DLD1 (cell line): ENCODE measurements around the gene TSPAN9.

Experiments used
- in situ Hi-C: cut with HindIII; loops from 2 replicates; pipeline ENCODE4 v1.10.0; 2017; ENCODE audit warnings: low sequenced_read_pairs

TSPAN9 gene

GRCh38 chr12:3241621-3242020 is 164.4 kb downstream of the TSPAN9 start:
- in situ Hi-C loops: no loop called here

GRCh38 chr12:3242199-3242863 is 165.2 kb downstream of the TSPAN9 start:
- in situ Hi-C loops: no loop called here

GRCh38 chr12:3243376-3244084 is 166.4 kb downstream of the TSPAN9 start:
- in situ Hi-C loops: no loop called here

- in situ Hi-C loops: no loop called here
Measured at GRCh38 chr12:3244219-3244750, 167.1 kb downstream of the TSPAN9 start.

GRCh38 chr12:3246253-3246652 is 169.1 kb downstream of the TSPAN9 start:
- in situ Hi-C loops: no loop called here

GRCh38 chr12:3247077-3247476 is 169.9 kb downstream of the TSPAN9 start:
- in situ Hi-C loops: no loop called here

GRCh38 chr12:3247629-3248161 is 170.5 kb downstream of the TSPAN9 start:
- in situ Hi-C loops: no loop called here

- in situ Hi-C loops: no loop called here
Measured at GRCh38 chr12:3249081-3249800, 172.1 kb downstream of the TSPAN9 start.

GRCh38 chr12:3250034-3250433 is 172.9 kb downstream of the TSPAN9 start:
- in situ Hi-C loops: no loop called here

GRCh38 chr12:3250576-3250975 is 173.4 kb downstream of the TSPAN9 start:
- in situ Hi-C loops: no loop called here

GRCh38 chr12:3251067-3251466 is 173.9 kb downstream of the TSPAN9 start:
- in situ Hi-C loops: no loop called here

GRCh38 chr12:3251691-3252090 is 174.5 kb downstream of the TSPAN9 start:
- in situ Hi-C loops: no loop called here

- in situ Hi-C loops: no loop called here
Measured at GRCh38 chr12:3252450-3252891, 175.3 kb downstream of the TSPAN9 start.

GRCh38 chr12:3253682-3254275 is 176.6 kb downstream of the TSPAN9 start:
- in situ Hi-C loops: no loop called here

- in situ Hi-C loops: no loop called here
Measured at GRCh38 chr12:3255057-3255456, 177.9 kb downstream of the TSPAN9 start.

- in situ Hi-C loops: no loop called here
Measured at GRCh38 chr12:3256103-3256631, 179.0 kb downstream of the TSPAN9 start.

GRCh38 chr12:3257411-3257810 is 180.2 kb downstream of the TSPAN9 start:
- in situ Hi-C loops: no loop called here

GRCh38 chr12:3259973-3260372 is 182.8 kb downstream of the TSPAN9 start:
- in situ Hi-C loops: no loop called here

GRCh38 chr12:3261782-3262359 is 184.7 kb downstream of the TSPAN9 start:
- in situ Hi-C loops: no loop called here

- in situ Hi-C loops: no loop called here
Measured at GRCh38 chr12:3262470-3262869, 185.3 kb downstream of the TSPAN9 start.
